OCI-LY3 (cell line): ENCODE measurements around the gene CACNA1I.

Experiments used
- H2AFZ ChIP-seq: fragments of 200-600, 300-600 bp; shearing (Covaris generic); 2 replicates; pipeline ENCODE4 v1.6.0; 2014; ENCODE audit warnings: antibody characterized with exemption, low read depth, low read length
- H3K27ac ChIP-seq: fragments of 200-600, 300-600 bp; sonication (generic); 2 replicates; pipeline ENCODE4 v1.5.1; 2014; ENCODE audit warnings: mild to moderate bottlenecking, low read length, moderate library complexity, mixed read lengths
- H3K27me3 ChIP-seq: fragments of 200-600, 300-600 bp; sonication (generic); 2 replicates; pipeline ENCODE4 v1.6.1; 2014; ENCODE audit warnings: low read depth, low read length, mixed read lengths
- H3K36me3 ChIP-seq: fragments of 200-600, 300-600 bp; sonication (generic); replicated peaks from 2 replicates; pipeline ENCODE3; 2014; ENCODE audit warnings: low read depth, low read length, mixed read lengths
- H3K4me1 ChIP-seq: fragments of 300-600, 200-600 bp; sonication (generic); 2 replicates; pipeline ENCODE4 v1.6.1; 2014; ENCODE audit warnings: low read length, mixed read lengths
- H3K4me2 ChIP-seq: fragments of 200-600, 300-600 bp; sonication (generic); 2 replicates; pipeline ENCODE4 v1.6.1; 2014; ENCODE audit warnings: low read length, mixed read lengths
- H3K4me3 ChIP-seq: fragments of 300-600, 200-600 bp; sonication (generic); 2 replicates; pipeline ENCODE4 v1.5.1; 2014; ENCODE audit warnings: antibody characterized with exemption, mild to moderate bottlenecking, low read length, moderate library complexity
- H3K79me2 ChIP-seq: fragments of 300-600, 200-600 bp; shearing (Covaris generic); 2 replicates; pipeline ENCODE4 v1.6.1; 2014; ENCODE audit warnings: mild to moderate bottlenecking, low read length, mixed read lengths
- H3K9ac ChIP-seq: fragments of 300-600, 200-600 bp; shearing (Covaris generic); 2 replicates; pipeline ENCODE4 v1.6.0; 2014; ENCODE audit warnings: mild to moderate bottlenecking, low read length, moderate library complexity
- H3K9me3 ChIP-seq: fragments of 200-600, 300-600 bp; shearing (Covaris generic); 2 replicates; pipeline ENCODE4 v1.6.1; 2014; ENCODE audit warnings: low read length, mixed read lengths; ENCODE audit not compliant: insufficient read depth
- H4K20me1 ChIP-seq: fragments of 200-600, 300-600 bp; sonication (generic); 2 replicates; pipeline ENCODE4 v1.6.1; 2016; ENCODE audit warnings: low read length, mixed read lengths; ENCODE audit not compliant: insufficient read depth
- EZH2phosphoT487 ChIP-seq: fragments of 200-600 bp; shearing (Covaris generic); IDR thresholded peaks from 2 replicates; pipeline ENCODE4 v1.6.1; 2018; ENCODE audit warnings: antibody characterized with exemption, mixed run types, low read depth
- TF ChIP-seq, protein P1 (sequence below): fragments of 200-600, 300-600 bp; sonication (generic); IDR thresholded peaks from 2 replicates; pipeline ENCODE4 v1.5.1; 2014; ENCODE audit warnings: antibody characterized with exemption, low read length, low read depth

Gene CACNA1I

DNA sequence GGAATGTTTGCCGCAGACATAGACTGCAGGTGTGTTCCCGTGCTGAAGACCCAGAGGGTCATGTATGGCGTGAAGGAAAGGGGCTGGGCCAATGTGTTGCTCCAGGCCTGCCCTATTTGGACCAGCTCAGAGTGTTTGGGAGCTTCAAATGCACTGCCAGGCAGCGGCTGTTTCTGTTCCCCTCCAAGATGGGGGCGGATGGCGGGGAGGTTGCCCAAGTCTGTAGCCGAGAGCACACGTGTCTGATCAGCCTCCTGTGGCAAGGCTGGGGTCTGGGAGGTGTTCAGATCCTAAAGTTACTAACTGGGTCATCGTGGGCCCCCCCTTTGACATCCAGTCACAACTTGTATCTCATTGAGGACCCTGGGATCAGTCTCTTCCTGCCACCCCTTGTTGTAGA lies 45.5 kb downstream of the CACNA1I start:
- peaks cover 46% of the 10 kb centered on the region for H3K27me3 ChIP-seq
- no peak overlapping the region for H3K4me3 ChIP-seq
- H3K27ac ChIP-seq: no peak overlapping the region
- no peak overlapping the region for H3K9ac ChIP-seq
- H3K36me3 ChIP-seq: no peaks in the 10 kb centered on the region
- no peaks in the 10 kb centered on the region for H3K79me2 ChIP-seq
- no peak overlapping the region for H2AFZ ChIP-seq
- no peaks in the 10 kb centered on the region for H4K20me1 ChIP-seq
- TF ChIP-seq EZH2phosphoT487: no peak
- TF ChIP-seq, protein P1, sequence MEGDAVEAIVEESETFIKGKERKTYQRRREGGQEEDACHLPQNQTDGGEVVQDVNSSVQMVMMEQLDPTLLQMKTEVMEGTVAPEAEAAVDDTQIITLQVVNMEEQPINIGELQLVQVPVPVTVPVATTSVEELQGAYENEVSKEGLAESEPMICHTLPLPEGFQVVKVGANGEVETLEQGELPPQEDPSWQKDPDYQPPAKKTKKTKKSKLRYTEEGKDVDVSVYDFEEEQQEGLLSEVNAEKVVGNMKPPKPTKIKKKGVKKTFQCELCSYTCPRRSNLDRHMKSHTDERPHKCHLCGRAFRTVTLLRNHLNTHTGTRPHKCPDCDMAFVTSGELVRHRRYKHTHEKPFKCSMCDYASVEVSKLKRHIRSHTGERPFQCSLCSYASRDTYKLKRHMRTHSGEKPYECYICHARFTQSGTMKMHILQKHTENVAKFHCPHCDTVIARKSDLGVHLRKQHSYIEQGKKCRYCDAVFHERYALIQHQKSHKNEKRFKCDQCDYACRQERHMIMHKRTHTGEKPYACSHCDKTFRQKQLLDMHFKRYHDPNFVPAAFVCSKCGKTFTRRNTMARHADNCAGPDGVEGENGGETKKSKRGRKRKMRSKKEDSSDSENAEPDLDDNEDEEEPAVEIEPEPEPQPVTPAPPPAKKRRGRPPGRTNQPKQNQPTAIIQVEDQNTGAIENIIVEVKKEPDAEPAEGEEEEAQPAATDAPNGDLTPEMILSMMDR: no peak
- H3K4me2 ChIP-seq: peak overlapping the region; percentile 14; the same call in 1 of the 2 replicates
- H3K9me3 ChIP-seq: no peaks in the 10 kb centered on the region
- peaks cover 4% of the 10 kb centered on the region; the same call in 1 of the 2 replicates for H3K4me1 ChIP-seq

DNA sequence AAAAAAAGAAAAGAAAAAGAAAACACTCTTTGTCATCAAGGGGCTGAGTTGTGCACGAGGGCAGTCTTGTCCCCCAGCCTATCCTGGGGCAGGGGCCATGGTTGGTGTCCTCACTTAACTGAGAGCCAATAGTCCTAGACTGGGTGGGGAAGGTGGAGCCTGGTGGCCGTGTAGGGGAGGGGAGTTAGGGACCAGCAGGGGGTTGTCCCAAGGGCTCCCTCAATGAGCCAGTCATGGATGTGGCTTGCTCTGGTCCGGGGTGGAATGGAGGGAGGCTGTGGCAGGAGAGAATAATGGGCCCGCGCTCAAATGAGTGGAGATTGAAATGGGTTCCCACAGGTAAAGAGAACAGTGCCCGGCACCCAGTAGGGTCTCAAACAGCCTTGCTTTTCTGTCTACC lies 46.2 kb downstream of the CACNA1I start:
- peaks cover 39% of the 10 kb centered on the region for H3K27me3 ChIP-seq
- H3K79me2 ChIP-seq: no peaks in the 10 kb centered on the region
- no peak overlapping the region for H3K4me3 ChIP-seq
- H3K4me1 ChIP-seq: peaks cover 4% of the 10 kb centered on the region; the same call in 1 of the 2 replicates
- no peaks in the 10 kb centered on the region for H4K20me1 ChIP-seq
- H3K4me2 ChIP-seq: no peak overlapping the region
- H3K27ac ChIP-seq: no peak overlapping the region
- no peak overlapping the region for H3K9ac ChIP-seq
- no peaks in the 10 kb centered on the region for H3K9me3 ChIP-seq
- no peaks in the 10 kb centered on the region for H3K36me3 ChIP-seq
- no peak overlapping the region for H2AFZ ChIP-seq
- TF ChIP-seq, protein P1: no peak
- TF ChIP-seq EZH2phosphoT487: no peak

DNA sequence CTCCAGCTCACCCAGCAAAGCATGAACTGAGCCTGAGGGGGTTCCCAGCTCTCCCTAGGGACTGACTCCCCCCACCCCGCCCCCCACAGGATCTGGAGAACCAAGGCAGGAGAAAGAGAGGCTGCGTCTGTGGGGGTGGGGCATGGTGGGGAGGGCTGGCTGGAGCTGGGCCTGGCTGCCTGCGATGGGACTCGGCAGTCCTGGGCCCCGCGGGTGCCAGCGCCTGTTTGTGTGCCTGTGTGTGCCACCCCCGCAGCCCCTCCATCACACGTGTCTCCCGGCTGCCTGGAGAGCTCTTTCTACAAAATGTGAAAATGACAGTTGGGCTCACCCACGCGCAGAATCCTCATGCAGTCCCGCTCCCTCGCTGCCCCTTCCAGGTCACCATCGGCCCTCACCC lies 46.8 kb downstream of the CACNA1I start:
- H3K4me2 ChIP-seq: no peak overlapping the region
- peaks cover 4% of the 10 kb centered on the region; the same call in 1 of the 2 replicates for H3K4me1 ChIP-seq
- no peak overlapping the region for H3K27ac ChIP-seq

DNA sequence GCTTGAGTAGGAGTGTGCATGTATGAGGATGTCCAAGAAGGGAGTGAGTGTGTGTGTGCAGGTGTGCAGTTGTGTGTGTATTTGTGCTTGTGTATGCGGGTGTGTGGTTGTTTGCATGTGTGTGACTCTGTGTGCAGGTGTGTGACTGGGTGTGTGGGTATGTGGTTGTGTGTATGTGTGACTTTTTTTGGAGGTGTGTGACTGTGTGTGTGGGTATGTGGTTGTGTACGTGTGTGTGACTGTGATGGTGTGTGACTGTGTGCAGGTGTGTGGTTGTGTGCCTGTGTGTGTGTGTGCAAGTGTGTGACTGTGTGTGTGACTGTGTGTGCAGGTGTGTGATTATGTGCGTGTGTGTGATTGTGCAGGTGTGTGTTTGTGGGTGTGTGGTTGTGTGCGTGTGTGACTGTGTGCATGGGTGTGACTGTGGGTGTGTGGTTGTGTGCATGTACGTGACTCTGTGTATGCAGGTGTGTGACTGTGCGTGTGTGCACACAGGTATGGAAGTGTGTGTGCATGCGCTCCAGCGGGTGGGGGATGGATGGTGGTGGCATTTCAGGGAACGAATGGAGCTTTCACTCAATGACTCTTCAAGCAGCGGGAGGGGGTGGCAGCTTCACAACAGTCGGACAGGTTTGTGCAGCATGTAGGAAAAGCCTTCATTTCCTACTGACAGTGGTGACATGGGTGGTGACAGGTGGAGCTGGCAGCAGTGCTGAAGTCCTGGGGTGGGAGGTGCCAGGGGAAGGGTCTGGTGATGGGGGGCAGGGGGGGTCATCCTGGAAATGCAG lies 47.6 kb downstream of the CACNA1I start:
- Histone ChIP-seq H3K4me2 (no peak overlapping the region), H3K9me3 (no peaks in the 10 kb centered on the region), H3K4me1 (peaks cover 4% of the 10 kb centered on the region; the same call in 1 of the 2 replicates), H3K4me3 (no peak overlapping the region), H3K36me3 (no peaks in the 10 kb centered on the region), H3K27ac (no peak overlapping the region), H3K9ac (no peak overlapping the region), H3K27me3 (peaks cover 27% of the 10 kb centered on the region), H2AFZ (no peak overlapping the region), H4K20me1 (no peaks in the 10 kb centered on the region), H3K79me2 (no peaks in the 10 kb centered on the region)
- TF ChIP-seq EZH2phosphoT487: no peak
- TF ChIP-seq, protein P1: no peak

More for the DNA sequence above, 46.8 kb downstream of the CACNA1I start:
- no peaks in the 10 kb centered on the region for H3K79me2 ChIP-seq
- no peak overlapping the region for H3K9ac ChIP-seq
- TF ChIP-seq, protein P1: no peak
- TF ChIP-seq EZH2phosphoT487: no peak
- peaks cover 33% of the 10 kb centered on the region for H3K27me3 ChIP-seq
- H3K36me3 ChIP-seq: no peaks in the 10 kb centered on the region
- H4K20me1 ChIP-seq: no peaks in the 10 kb centered on the region
- no peak overlapping the region for H2AFZ ChIP-seq
- no peaks in the 10 kb centered on the region for H3K9me3 ChIP-seq
- no peak overlapping the region for H3K4me3 ChIP-seq
